ENCODE data around the gene PSMD5. TPM values are rescaled to one million over a fixed set of nuclear protein-coding genes. Genes with fewer than 3 reads are reported as not detected.

The PSMD5 gene
- 15.2 and 23.9 TPM in 2 replicates for total RNA-seq

GRCh38 chr9:120842685-120843485 is at the start of gene PSMD5:
PSMD5 (minus strand) TSS chr9:120842922; CDS start chr9:120842909, 13 bp downstream.

GRCh38 chr9:120876842-120877240 is 34.1 kb upstream of the PSMD5 start, which contains the start of gene PHF19:
PHF19 (minus strand) TSS chr9:120877188; CDS start chr9:120874741, 2,447 bp downstream.

GRCh38 chr9:120792898-120793765 is 49.6 kb downstream of the PSMD5 start, which contains the start of gene FBXW2:
FBXW2 (minus strand) TSS chr9:120793416; CDS start chr9:120788258, 5,158 bp downstream.

Other genes starting within 250 kb of the PSMD5 start
- 9.1 and 9.6 TPM in 2 replicates for gene MEGF9, start 128.5 kb downstream of the PSMD5 start, total RNA-seq
- 22.3 and 42.8 TPM in 2 replicates for gene FBXW2, start 49.5 kb downstream of the PSMD5 start, total RNA-seq
- 34.5 and 34.8 TPM in 2 replicates for gene PHF19, start 34.3 kb upstream of the PSMD5 start, total RNA-seq
- gene TRAF1, start 83.9 kb upstream of the PSMD5 start, total RNA-seq = 1.6 and 17.9 TPM in 2 replicates
- gene C5, start 207.4 kb upstream of the PSMD5 start, total RNA-seq = 2.1 and 2.3 TPM in 2 replicates
- 10.2 and 14.4 TPM in 2 replicates for gene CNTRL, start 232.0 kb upstream of the PSMD5 start, total RNA-seq

All from bladder microvascular endothelial cell (primary cell).